H1 (cell line): ENCODE results near the gene THBS1. TPM values are rescaled to one million over a fixed set of nuclear protein-coding genes. Genes with fewer than 3 reads are reported as not detected.

Source experiments
- CTCF ChIA-PET: fragments of 300-600 bp; sonication (Branson Sonifier 250); formaldehyde crosslinking; loops from one replicate; lab custom pipeline; 2021; ENCODE audit not compliant: partially characterized antibody; lab: Charles Lee
- POLR2A ChIA-PET: fragments of 300-600 bp; sonication (Branson Sonifier 250); formaldehyde crosslinking; loops from one replicate; lab custom pipeline; 2021; ENCODE audit warnings: inconsistent platforms; ENCODE audit not compliant: partially characterized antibody; lab: Charles Lee
- DNase-seq, 2 experiments: peaks; one replicate each; pipeline versions ENCODE4 v3.0.0 to v3.0.0-alpha.2; 2010 to 2022; ENCODE audit warnings: low spot score in 2 of 2, low read depth in 1 of 2, mixed read lengths in 1 of 2
- FAIRE-seq: peaks from 2 replicates; lab custom pipeline; 2011; peaks lifted over from hg19 to GRCh38; lab: Jason Lieb, UNC
- H2AFZ ChIP-seq: 2 replicates; pipeline ENCODE4 v1.8.1; 2012; ENCODE audit warnings: low read length, inconsistent platforms
- H2AK5ac ChIP-seq: 2 replicates; pipeline ENCODE4 v1.6.1; 2013; ENCODE audit warnings: low read depth, low read length
- H2BK120ac ChIP-seq: replicated peaks from 2 replicates; pipeline ENCODE3; 2013; ENCODE audit warnings: low read depth, low read length, inconsistent platforms
- H2BK12ac ChIP-seq: 2 replicates; pipeline ENCODE4 v1.6.1; 2013; ENCODE audit warnings: low read depth, low read length
- H2BK15ac ChIP-seq: 2 replicates; pipeline ENCODE4 v1.6.1; 2013; ENCODE audit warnings: low read length
- H2BK20ac ChIP-seq: 2 replicates; pipeline ENCODE4 v1.6.1; 2013; ENCODE audit warnings: low read length
- H2BK5ac ChIP-seq: 2 replicates; pipeline ENCODE4 v1.6.1; 2013; ENCODE audit warnings: low read depth, low read length
- H3K14ac ChIP-seq: 2 replicates; pipeline ENCODE4 v1.6.1; 2013; ENCODE audit warnings: inconsistent platforms; ENCODE audit not compliant: insufficient read length
- H3K18ac ChIP-seq: 2 replicates; pipeline ENCODE4 v1.6.1; 2013; ENCODE audit warnings: low read length; ENCODE audit errors: extremely low read depth
- H3K23ac ChIP-seq: 2 replicates; pipeline ENCODE4 v1.6.1; 2013; ENCODE audit warnings: inconsistent platforms; ENCODE audit not compliant: insufficient read length
- H3K23me2 ChIP-seq: 2 replicates; pipeline ENCODE4 v1.6.1; 2013; ENCODE audit warnings: low read depth, low read length
- H3K27ac ChIP-seq: 2 replicates; pipeline ENCODE4 v1.6.1; 2011; ENCODE audit warnings: low read depth, low read length, inconsistent platforms
- H3K27me3 ChIP-seq, 4 experiments: replicated peaks in 1 of 4; 1 replicate in 1 of 4; 2 replicates in 3 of 4; pipeline versions ENCODE4 v1.6.1 to v1.8.1; 2011 to 2013; ENCODE audit warnings: low read length in 3 of 4, mild to moderate bottlenecking in 3 of 4, inconsistent platforms in 2 of 4, mixed read lengths in 2 of 4, moderate library complexity in 1 of 4; ENCODE audit not compliant: control insufficient read depth in 3 of 4, insufficient read depth in 3 of 4; ENCODE audit errors: extremely low read depth in 1 of 4
- H3K36me3 ChIP-seq, 4 experiments: 2 replicates each; pipeline versions ENCODE4 v1.6.1 to v1.8.1; 2011 to 2013; ENCODE audit warnings: mild to moderate bottlenecking in 4 of 4, low read length in 3 of 4, moderate library complexity in 2 of 4, control low read depth in 1 of 4, inconsistent platforms in 1 of 4; ENCODE audit not compliant: insufficient read depth in 4 of 4, control insufficient read depth in 2 of 4
- H3K4ac ChIP-seq: replicated peaks from 2 replicates; pipeline ENCODE3; 2013; ENCODE audit warnings: low read length, low read depth, mixed read lengths, inconsistent platforms; ENCODE audit not compliant: insufficient read length
- H3K4me1 ChIP-seq, 4 experiments: replicated peaks in 1 of 4; 1 replicate in 1 of 4; 2 replicates in 3 of 4; pipeline versions ENCODE4 v1.6.1 to v1.8.1; 2011 to 2013; ENCODE audit warnings: low read length in 3 of 4, inconsistent platforms in 2 of 4, mixed read lengths in 1 of 4; ENCODE audit not compliant: insufficient read depth in 4 of 4, control insufficient read depth in 3 of 4
- H3K4me2 ChIP-seq, 2 experiments: 2 replicates each; pipeline versions ENCODE4 v1.6.1 to v1.8.1; 2011 to 2013; ENCODE audit warnings: low read depth in 2 of 2, low read length in 2 of 2, control low read depth in 1 of 2, inconsistent platforms in 1 of 2, mild to moderate bottlenecking in 1 of 2; ENCODE audit not compliant: insufficient read depth in 1 of 2
- H3K4me3 ChIP-seq, 4 experiments: fragments of 200-600, 300-600 bp in 1 of 4; sonication (generic), shearing (Covaris generic), sonication (Bioruptor Twin) in 1 of 4; 2 replicates each; pipeline versions ENCODE4 v1.5.1 to v1.8.1; 2011 to 2016; ENCODE audit warnings: low read length in 4 of 4, low read depth in 3 of 4, control low read depth in 2 of 4, inconsistent platforms in 2 of 4, mild to moderate bottlenecking in 2 of 4, mixed read lengths in 1 of 4, moderate library complexity in 1 of 4; ENCODE audit not compliant: insufficient read depth in 2 of 4; ENCODE audit errors: extremely low read depth in 1 of 4
- H3K56ac ChIP-seq: replicated peaks from 2 replicates; pipeline ENCODE3; 2013; ENCODE audit warnings: low read depth, mild to moderate bottlenecking, mixed read lengths, low read length, inconsistent platforms; ENCODE audit not compliant: insufficient read length
- H3K79me1 ChIP-seq: 2 replicates; pipeline ENCODE4 v1.6.1; 2013; ENCODE audit warnings: low read depth, low read length, control low read depth
- H3K79me2 ChIP-seq, 2 experiments: 2 replicates each; pipeline versions ENCODE4 v1.6.1 to v1.8.1; 2012 to 2013; ENCODE audit warnings: low read length in 2 of 2, mild to moderate bottlenecking in 2 of 2, inconsistent platforms in 1 of 2; ENCODE audit not compliant: insufficient read depth in 2 of 2, control insufficient read depth in 1 of 2
- H3K9ac ChIP-seq, 4 experiments: replicated peaks in 1 of 4; 1 replicate in 1 of 4; 2 replicates in 3 of 4; pipeline versions ENCODE4 v1.6.1 to v1.8.1; 2011 to 2013; ENCODE audit warnings: low read depth in 3 of 4, low read length in 3 of 4, control low read depth in 2 of 4, mild to moderate bottlenecking in 2 of 4, moderate library complexity in 2 of 4, inconsistent platforms in 1 of 4; ENCODE audit errors: extremely low read depth in 1 of 4
- H3K9me3 ChIP-seq, 2 experiments: 2 replicates each; pipeline versions ENCODE4 v1.6.1 to v1.8.1; 2012 to 2013; ENCODE audit warnings: mild to moderate bottlenecking in 2 of 2, moderate library complexity in 2 of 2, control low read depth in 1 of 2, inconsistent platforms in 1 of 2, low read depth in 1 of 2, low read length in 1 of 2, mixed read lengths in 1 of 2; ENCODE audit not compliant: insufficient read depth in 2 of 2
- H4K20me1 ChIP-seq, 2 experiments: replicated peaks in 1 of 2; 2 replicates each; pipeline versions ENCODE3 to v1.8.1; 2011 to 2013; ENCODE audit warnings: inconsistent platforms in 2 of 2, low read length in 2 of 2, mild to moderate bottlenecking in 1 of 2; ENCODE audit not compliant: insufficient read depth in 2 of 2, control insufficient read depth in 1 of 2
- H4K5ac ChIP-seq: 2 replicates; pipeline ENCODE4 v1.6.1; 2013; ENCODE audit warnings: low read length, low read depth, mixed read lengths, inconsistent platforms; ENCODE audit not compliant: insufficient read length
- H4K8ac ChIP-seq: 2 replicates; pipeline ENCODE4 v1.8.0; 2013; ENCODE audit warnings: mild to moderate bottlenecking, moderate library complexity, low read length, inconsistent platforms; ENCODE audit not compliant: insufficient read depth; ENCODE audit errors: extremely low read depth
- H4K91ac ChIP-seq: replicated peaks from 2 replicates; pipeline ENCODE3; 2013; ENCODE audit warnings: low read length, mixed read lengths, inconsistent platforms; ENCODE audit not compliant: insufficient read length
- EP300 ChIP-seq, 2 experiments: IDR thresholded peaks; 1 replicate in 1 of 2; 2 replicates in 1 of 2; pipeline ENCODE4 v1.6.1; 2011 to 2012; ENCODE audit warnings: low read depth in 2 of 2, low read length in 2 of 2, mild to moderate bottlenecking in 2 of 2, borderline replicate concordance in 1 of 2, inconsistent platforms in 1 of 2, moderate library complexity in 1 of 2
- MAFK ChIP-seq: IDR thresholded peaks from 2 replicates; pipeline ENCODE4 v1.6.1; 2012; ENCODE audit warnings: low read depth, mild to moderate bottlenecking, improper control_type of control experiment, low read length
- SP1 ChIP-seq: IDR thresholded peaks from 2 replicates; pipeline ENCODE4 v1.6.1; 2011; ENCODE audit warnings: low read depth, low read length
- SP4 ChIP-seq: IDR thresholded peaks from 2 replicates; pipeline ENCODE4 v1.6.1; 2012; ENCODE audit warnings: low read length, inconsistent platforms
- WGBS, 2 experiments: shearing (Covaris generic) in 1 of 2; methylation state at CpG; one replicate each; pipeline versions ENCODE4 v1.1.6 to v1.1.7; 2013 to 2015; ENCODE audit warnings: low lambda C conversion rate in 2 of 2, mixed read lengths in 2 of 2, inconsistent platforms in 1 of 2, low coverage in 1 of 2, missing lambda C conversion rate in 1 of 2; ENCODE audit not compliant: insufficient replicate concordance in 2 of 2, insufficient coverage in 1 of 2, insufficient read length in 1 of 2; ENCODE audit errors: extremely low coverage in 1 of 2, missing lambda C conversion rate in 1 of 2; 5-methylcytosine and 5-hydroxymethylcytosine counted together
- polyA plus RNA-seq, 7 experiments: library from polyadenylated mRNA; depleted of rRNA in 3 of 7; stranded (reverse) in 5 of 7; unstranded in 2 of 7; fragments of >200 nt in 5 of 7; fragments of 200-250 nt in 2 of 7; gene quantifications; 1 replicate in 5 of 7; 2 replicates in 1 of 7; 4 replicates in 1 of 7; pipeline versions ENCODE4 v1.2.1 to v1.2.3, GENCODE V29; 2011 to 2013; ENCODE audit warnings: missing spikeins in 2 of 7, mixed read lengths in 2 of 7
- total RNA-seq: library from RNA; stranded (reverse); fragmentation: NEBNext Ultra II Directional; extraction: Animal tissue kit (Norgen Biotek cat#: 25700); gene quantifications from 2 replicates; pipeline ENCODE4 v1.2.1, GENCODE V29; 2021

THBS1 gene
- total and polyA plus RNA-seq, 2 of the 8 experiments (the other 6 are each of a cell fraction or from before 2014, with no cell fraction given): 10.3 to 63.3 TPM

GRCh38 chr15:39645138-39645975, 64.5 kb downstream of the THBS1 start:
- Histone ChIP-seq H3K23ac (no peak overlapping the region), H3K27ac (no peak overlapping the region)

More at GRCh38 chr15:39645138-39645975, 64.5 kb downstream of the THBS1 start:
- TF ChIP-seq EP300 (IDR thresholded peaks at IDR 0.05; ENCODE audit: borderline replicate concordance in 1 of 2, low read depth in 2 of 2, low read length in 2 of 2): no peak
- TF ChIP-seq MAFK: no peak
- no peak for TF ChIP-seq SP4
- no peak for TF ChIP-seq SP1
- Histone ChIP-seq H3K4me3 (no peak overlapping the region), H2AK5ac (no peak overlapping the region), H3K4me2 (no peak overlapping the region), H3K4ac (no peak overlapping the region), H3K36me3 (no peaks in the 10 kb centered on the region), H4K91ac (no peak overlapping the region), H2BK5ac (no peak overlapping the region), H3K23me2 (no peaks in the 10 kb centered on the region), H3K79me2 (no peaks in the 10 kb centered on the region), H3K4me1 (peaks cover 0 to 7% (median 3%) of the 10 kb centered on the region in 4 experiments; a peak in 4 of 7 replicates), H4K5ac (no peak overlapping the region), H4K20me1 (no peaks in the 10 kb centered on the region), H3K9ac (no peak overlapping the region), H2BK15ac (no peak overlapping the region), H3K18ac (no peak overlapping the region), H2BK12ac (no peak overlapping the region), H3K9me3 (no peaks in the 10 kb centered on the region), H3K27me3 (no peaks in the 10 kb centered on the region), H4K8ac (0 out of 2 replicates have a peak overlapping the region, but pooled peaks have one; percentile 77), H3K14ac (no peak overlapping the region), H2BK120ac (no peak overlapping the region), H2BK20ac (peak overlapping the region; percentile 74; the same call in 1 of the 2 replicates), H2AFZ (peak overlapping the region; percentile 82; the same call in 1 of the 2 replicates), H3K79me1 (no peaks in the 10 kb centered on the region), H3K56ac (no peak overlapping the region)
- WGBS, 2 experiments: 91% methylated on average over 15 of the region's 20 CpGs; no CpG with 5 or more reads in 1 of the 2 experiments
- no peak for DNase-seq
- POLR2A ChIA-PET: interaction anchor here (0.7 to 1.6 kb wide), 4 partner anchors 9 to 289 kb away, joined by 3 to 9 read pairs (median 5); partner anchors contain the start of gene THBS1
- no peak for FAIRE-seq
- CTCF ChIA-PET: interaction anchor here (0.6 to 2.7 kb wide), 11 partner anchors 10 to 123 kb away, joined by 3 to 12 read pairs (median 3); no protein-coding TSS in a partner anchor
